Kidney glomerular epithelial cell (primary cell): ENCODE measurements around the gene GALNS.
"Not testable (repeated sequence)": the region's sequence is repeated elsewhere in the genome, so short reads cannot be mapped to it uniquely, and the experiment has no call there.

Experiments
- DNase-seq: peaks from one replicate; lab custom pipeline; 2025; lab: John Stamatoyannopoulos, UW

The GALNS gene

GRCh38 chr16:88804552-88805339 is 52.0 kb downstream of the GALNS start:
- DNase-seq, result no peak

DNA sequence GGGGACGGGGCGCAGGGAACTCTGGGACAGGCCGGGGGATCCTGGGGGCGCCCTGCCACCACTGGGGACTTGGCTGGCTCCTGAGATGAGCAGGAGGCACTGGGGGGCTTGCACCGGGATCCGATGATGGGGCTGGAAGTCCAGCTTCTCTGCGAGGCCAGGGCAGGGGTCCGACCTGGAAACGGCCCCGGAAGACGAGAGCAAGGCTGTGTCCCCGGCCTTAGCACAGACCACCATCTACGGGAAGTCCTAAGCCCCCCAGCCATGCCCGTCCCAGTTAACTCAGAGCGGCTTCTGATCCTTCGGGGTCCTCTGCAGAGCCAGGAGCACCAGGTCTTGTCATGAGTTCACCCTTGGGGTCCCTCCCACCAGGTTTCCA is 52.6 kb downstream of the GALNS start:
- DNase-seq, result no peak

- DNase-seq, result peak; percentile 32
Measured at GRCh38 chr16:88803264-88803987, 53.3 kb downstream of the GALNS start, which contains the start of gene CDT1. Gene CDT1, plus strand, starts transcription at chr16:88803789. Its CDS starts 43 bp downstream, at chr16:88803832.

GRCh38 chr16:88800277-88800592 is 56.5 kb downstream of the GALNS start:
- no peak for DNase-seq

GRCh38 chr16:88799569-88800276 is 57.0 kb downstream of the GALNS start:
- DNase-seq, result no peak

- DNase-seq, result no peak
Measured at GRCh38 chr16:88798772-88799455, 57.8 kb downstream of the GALNS start.

GRCh38 chr16:88798073-88798472 is 58.7 kb downstream of the GALNS start:
- DNase-seq, result no peak

DNA sequence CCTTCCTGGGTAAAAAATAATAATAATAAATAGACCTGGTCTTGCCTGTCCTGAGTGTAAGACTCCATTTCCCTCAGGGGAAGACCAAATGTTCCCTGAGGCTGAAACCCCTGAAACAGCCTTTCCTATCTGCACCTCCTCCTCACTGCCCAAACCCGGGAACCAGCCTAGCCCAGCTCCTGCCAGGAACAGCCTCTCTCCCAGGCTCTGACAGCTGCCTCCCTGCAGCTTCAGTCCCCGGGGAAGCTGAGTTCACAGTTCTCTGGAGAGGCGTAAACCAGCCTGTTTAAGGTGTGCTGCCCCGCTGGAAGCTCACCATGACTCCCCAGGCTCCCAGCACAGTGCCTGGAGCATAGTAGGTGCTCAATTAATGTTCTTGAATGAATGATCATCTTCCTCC is 60.5 kb downstream of the GALNS start:
- no peak for DNase-seq

DNA sequence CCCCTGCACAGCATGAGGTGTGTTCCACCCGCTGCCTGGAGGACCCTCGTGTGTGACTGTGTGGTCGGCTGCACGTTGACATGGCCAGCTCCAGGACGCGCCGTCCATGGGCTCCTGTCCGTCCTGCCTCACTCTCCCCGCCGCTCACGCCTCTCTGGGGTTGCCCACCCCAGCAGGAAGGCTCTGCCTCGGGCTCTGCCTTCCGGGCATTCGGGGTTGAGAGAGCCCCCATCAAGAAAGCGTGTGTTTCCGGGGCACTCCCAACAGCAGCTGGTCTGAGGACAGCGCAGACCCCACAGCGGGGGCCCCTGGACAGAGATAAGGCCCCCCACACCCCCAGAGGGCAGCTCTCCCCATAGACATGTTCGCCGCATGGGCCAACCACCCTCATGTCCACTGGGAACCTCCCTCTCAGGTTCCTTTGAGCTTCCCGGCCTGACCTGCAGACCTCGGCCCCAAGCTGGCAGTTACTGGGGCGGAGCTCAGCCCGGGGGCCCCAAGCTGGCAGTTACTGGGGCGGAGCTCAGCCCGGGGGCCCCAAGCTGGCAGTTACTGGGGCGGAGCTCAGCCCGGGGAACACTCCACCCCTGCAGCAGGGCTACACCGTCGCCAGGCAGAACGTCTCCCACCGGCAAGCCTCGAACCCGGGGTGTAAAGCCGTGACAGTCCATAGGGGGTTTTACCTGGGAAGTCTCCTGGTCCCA is 63.3 kb downstream of the GALNS start:
- DNase-seq, result no peak

GRCh38 chr16:88792668-88793250 is 64.0 kb downstream of the GALNS start:
- DNase-seq, result no peak

GRCh38 chr16:88792078-88792550 is 64.6 kb downstream of the GALNS start:
- DNase-seq, result no peak

DNA sequence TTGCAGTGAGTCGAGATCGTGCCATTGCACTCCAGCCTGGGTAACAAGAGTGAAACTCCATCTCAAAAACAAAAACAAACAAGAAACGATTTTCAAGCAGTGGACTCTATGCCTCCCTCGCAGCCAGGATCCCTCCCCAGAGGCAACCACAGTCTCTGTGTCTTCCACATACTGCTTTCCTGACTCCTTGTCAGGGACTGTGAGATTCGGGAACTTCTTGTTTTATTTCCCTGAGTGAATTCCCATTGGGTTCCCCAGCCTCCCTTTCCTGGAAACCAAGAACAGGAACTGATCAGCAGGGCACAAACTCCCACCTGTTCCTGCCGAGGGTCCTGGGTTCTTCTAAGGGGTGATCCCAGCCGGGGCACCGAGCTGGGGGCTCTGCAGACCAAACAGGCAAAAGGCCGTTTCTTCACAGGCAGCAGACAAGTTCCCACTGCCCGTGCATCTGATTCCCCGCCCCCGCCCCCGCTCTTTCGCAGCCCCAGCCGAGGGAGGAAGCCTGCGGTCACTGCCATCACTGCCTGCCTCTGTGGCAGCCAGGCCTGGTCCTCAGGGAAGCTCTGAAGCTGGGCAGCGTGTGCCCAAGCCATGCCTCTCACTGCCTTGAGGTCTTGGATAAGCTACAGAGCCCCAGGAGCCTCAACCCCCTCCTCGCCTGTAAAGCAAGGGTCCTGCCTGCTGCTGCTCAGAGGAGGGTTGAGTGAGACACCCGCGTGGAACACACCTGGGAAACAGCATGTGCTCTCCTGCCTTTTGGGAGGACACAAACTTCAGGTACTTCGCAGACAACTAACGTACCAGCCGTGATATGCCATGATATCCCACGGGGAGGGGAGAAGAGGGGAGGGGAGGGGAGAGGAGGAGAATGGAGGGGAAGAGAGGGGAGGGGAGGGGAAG is 66.2 kb downstream of the GALNS start:
- peak; percentile 8 for DNase-seq

DNA sequence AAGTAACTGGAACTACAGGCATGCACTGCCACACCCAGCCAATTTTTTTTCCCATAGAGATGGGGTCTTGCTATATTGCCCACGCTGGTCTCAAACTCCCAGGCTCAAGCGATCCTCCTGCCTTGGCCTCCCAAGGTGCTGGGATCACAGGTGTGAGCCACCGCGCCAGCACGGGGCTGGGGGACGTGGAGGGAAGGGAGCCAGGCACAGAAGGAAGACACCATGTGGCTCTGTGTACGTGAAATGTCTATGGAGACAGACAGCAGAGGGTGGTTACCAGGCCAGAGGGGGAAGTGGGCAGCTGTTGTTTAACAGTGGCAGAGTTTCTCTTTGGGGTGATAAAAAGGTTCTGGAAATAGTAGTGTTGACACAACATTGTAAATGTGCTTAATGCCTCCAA is 67.2 kb downstream of the GALNS start:
- DNase-seq, result no peak

DNA sequence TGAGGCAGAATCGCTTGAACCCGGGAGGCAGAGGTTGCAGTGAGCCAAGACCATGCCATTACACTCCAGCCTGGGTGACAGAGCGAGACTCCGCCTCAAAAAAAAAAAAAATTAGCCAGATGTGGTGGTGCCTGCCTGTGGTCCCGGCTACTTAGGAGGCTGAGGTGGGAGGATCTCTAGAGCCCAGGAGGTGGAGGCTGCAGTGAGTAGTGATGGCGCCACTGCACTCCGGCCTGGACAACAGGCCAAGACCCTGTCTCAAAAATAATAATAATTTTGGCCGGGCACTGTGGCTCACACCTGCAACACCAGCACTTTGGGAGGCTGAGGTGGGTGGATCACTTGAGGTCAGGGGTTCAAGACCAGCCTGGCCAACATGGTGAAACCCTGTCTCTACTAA is 68.0 kb downstream of the GALNS start:
- DNase-seq, result not testable (repeated sequence)

DNA sequence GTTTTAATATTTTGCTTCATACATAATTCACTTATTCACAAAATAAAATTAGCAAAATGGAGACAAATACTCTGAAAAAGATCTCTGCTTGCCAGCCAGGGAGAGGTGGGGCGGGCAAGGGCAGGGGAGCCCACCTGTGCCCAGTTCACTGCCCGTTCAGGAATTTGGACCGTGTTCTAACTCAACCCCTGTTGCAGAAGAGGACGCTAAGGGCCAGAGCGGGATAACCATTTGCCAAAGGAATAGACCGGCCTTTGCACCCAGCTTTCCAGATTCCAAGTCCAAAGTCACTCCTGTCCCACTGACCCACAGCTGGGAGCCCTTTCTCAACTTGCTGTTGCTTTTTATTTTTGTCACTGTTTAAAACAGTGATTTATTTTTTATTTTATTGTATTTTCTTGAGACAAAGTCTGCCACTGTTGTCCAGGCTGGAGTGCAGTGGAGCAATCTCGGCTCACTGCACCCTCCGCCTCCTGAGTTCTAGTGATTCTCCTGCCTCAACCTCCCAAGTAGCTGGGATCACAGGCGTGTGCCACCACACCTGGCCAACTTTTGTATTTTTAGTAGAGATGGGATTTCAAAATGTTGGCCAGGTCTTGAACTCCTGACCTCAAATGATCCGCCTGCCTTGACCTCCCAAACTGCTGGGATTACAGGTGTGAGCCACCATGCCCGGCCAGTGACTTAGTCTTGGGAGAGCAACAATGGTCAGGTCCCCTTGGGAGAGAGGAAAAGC is 69.0 kb downstream of the GALNS start:
- no peak for DNase-seq

- DNase-seq, result peak; percentile 9
Measured at GRCh38 chr16:88785106-88785924, 71.4 kb downstream of the GALNS start, which contains the start of gene PIEZO1. Gene PIEZO1, minus strand, starts transcription at chr16:88785220. Its CDS starts 256 bp downstream, at chr16:88784964.

DNA sequence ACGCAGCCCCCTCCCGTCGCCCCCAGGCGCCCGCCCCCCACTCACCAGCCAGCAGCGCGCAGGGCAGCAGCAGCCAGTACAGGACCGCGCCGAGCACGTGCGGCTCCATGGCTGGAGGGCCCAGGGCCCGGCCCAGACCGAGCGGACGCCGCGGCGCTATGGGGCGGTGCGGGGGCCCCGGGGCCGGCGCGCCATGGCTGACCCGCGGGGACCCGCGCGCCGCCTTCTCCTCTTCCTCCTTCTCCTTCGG is 72.0 kb downstream of the GALNS start:
- DNase-seq, result no peak

- DNase-seq, result peak; percentile 36
Measured at GRCh38 chr16:88784074-88784855, 72.5 kb downstream of the GALNS start.
